Measurements from ENCODE around the gene TIMM10.

Gene TIMM10

DNA sequence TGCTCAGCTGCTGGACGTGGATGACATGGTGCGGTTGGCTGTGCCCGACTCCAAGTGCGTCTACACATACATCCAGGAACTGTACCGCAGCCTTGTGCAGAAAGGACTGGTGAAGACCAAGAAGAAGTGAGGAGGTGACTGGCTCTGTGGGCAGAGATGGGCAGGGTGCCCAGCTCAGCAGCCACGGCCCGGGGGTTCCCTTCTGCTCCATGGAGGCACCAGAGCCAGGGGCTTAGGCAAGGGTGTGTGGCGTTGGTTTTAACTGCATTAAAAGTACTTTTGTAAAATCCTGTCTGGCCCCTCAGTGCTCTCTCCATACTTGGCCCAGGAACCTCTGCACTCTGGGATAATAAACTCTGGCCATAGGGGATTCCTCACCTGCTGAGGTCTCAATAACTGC is 19.4 kb upstream of the TIMM10 start:
- no peak overlapping the region for H3K4me3 ChIP-seq (ENCODE audit: low read depth, low read length)
- TF ChIP-seq, protein P1, sequence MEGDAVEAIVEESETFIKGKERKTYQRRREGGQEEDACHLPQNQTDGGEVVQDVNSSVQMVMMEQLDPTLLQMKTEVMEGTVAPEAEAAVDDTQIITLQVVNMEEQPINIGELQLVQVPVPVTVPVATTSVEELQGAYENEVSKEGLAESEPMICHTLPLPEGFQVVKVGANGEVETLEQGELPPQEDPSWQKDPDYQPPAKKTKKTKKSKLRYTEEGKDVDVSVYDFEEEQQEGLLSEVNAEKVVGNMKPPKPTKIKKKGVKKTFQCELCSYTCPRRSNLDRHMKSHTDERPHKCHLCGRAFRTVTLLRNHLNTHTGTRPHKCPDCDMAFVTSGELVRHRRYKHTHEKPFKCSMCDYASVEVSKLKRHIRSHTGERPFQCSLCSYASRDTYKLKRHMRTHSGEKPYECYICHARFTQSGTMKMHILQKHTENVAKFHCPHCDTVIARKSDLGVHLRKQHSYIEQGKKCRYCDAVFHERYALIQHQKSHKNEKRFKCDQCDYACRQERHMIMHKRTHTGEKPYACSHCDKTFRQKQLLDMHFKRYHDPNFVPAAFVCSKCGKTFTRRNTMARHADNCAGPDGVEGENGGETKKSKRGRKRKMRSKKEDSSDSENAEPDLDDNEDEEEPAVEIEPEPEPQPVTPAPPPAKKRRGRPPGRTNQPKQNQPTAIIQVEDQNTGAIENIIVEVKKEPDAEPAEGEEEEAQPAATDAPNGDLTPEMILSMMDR (IDR thresholded peaks at IDR 0.05; ENCODE audit: borderline replicate concordance, insufficient read depth, low read depth, low read length) = no peak

DNA sequence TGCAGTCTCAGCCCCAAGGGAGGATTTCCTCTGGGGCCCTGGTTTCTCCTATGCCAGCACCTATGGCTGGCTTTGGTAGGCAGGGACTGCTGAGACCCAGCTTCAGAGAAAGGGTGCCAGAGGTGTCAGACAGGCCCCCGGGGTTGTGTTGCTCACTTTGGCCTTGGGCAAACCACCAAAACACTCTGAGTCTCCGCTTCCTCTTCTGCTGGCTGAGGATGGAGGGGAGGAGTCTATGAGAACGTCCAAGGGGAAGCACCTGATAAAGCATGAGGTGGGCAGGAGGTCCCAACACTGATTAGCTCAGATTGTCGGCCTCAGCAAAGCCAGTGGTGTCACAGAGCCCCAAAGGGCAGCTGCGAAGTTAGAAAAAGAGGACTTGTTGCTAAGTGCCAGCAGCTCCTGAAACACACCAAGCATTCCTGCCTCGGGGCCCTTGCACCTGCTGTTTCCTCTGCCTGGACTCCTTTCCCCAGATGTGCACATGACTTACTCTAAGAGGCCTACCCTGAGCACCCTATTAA is 17.4 kb upstream of the TIMM10 start:
- TF ChIP-seq, protein P1 (IDR thresholded peaks at IDR 0.05; ENCODE audit: borderline replicate concordance, insufficient read depth, low read depth, low read length) = no peak
- no peak overlapping the region for H3K4me3 ChIP-seq (ENCODE audit: low read depth, low read length)

DNA sequence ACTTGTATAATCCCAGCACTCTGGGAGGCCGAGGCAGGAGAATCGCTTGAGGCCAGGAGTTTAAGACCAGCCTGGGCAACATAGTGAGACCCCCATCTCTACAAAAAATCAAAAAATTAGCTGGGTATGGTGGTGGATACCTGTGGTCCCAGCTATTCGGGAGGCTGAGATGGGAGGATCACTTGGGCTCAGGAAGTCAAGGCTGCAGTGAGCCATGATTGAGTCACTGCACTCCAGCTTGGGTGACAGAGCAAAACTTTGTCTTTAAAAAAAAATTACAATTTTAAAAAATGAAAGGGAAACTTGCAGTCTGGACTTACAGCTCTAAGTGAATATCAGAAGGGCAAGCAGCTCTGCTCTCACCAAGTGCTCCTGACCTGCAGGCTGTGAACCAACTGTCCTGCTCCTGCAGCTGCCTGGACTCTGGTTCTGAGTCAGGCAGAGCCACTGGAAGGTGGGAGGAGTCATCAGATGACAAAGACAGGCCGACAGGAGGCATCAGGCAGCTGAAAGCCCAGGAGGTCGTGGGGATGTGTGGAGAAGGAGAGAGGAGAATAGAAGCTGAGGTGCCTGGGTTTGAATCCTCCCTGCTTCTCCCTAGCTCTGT is 16.4 kb upstream of the TIMM10 start:
- no peak overlapping the region for H3K4me3 ChIP-seq (ENCODE audit: low read depth, low read length)
- TF ChIP-seq, protein P1 (IDR thresholded peaks at IDR 0.05; ENCODE audit: borderline replicate concordance, insufficient read depth, low read depth, low read length) = no peak

DNA sequence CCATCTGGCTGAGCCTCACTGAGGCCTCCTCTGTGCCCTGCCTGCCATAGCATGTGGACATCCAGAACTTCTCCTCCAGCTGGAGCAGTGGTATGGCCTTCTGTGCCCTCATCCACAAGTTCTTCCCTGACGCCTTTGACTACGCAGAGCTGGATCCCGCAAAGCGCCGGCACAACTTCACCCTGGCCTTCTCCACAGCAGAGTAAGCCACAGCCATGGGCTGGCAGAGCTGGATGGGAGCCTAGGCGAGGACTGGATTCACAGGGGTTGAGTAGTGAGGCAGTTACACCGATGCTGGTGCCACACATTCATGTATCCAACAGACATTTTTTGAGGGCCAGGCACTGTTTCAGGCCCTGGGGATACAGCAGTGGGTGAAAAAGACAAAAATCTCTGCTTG is 15.9 kb upstream of the TIMM10 start:
- no peak overlapping the region for H3K4me3 ChIP-seq (ENCODE audit: low read depth, low read length)
- TF ChIP-seq, protein P1 (IDR thresholded peaks at IDR 0.05; ENCODE audit: borderline replicate concordance, insufficient read depth, low read depth, low read length) = no peak

DNA sequence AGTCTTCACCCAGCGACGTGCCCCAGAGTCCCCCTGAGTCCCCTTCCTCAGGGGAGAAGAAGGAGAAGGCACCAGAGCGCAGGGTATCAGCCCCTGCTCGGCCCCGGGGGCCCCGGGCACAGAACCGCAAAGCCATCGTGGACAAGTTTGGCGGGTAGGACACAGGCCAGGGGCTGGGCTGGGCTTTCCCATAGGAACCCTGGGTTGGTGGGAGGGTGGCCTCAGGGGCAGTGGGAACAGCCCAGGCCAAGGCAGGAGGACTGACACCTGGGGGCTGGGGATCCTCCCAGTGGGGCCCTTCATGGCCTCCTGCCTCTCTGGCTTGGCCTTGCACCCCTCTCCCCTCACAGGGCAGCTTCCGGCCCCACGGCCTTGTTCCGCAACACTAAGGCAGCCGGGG is 15.3 kb upstream of the TIMM10 start:
- TF ChIP-seq, protein P1 (IDR thresholded peaks at IDR 0.05; ENCODE audit: borderline replicate concordance, insufficient read depth, low read depth, low read length) = no peak
- no peak overlapping the region for H3K4me3 ChIP-seq (ENCODE audit: low read depth, low read length)

DNA sequence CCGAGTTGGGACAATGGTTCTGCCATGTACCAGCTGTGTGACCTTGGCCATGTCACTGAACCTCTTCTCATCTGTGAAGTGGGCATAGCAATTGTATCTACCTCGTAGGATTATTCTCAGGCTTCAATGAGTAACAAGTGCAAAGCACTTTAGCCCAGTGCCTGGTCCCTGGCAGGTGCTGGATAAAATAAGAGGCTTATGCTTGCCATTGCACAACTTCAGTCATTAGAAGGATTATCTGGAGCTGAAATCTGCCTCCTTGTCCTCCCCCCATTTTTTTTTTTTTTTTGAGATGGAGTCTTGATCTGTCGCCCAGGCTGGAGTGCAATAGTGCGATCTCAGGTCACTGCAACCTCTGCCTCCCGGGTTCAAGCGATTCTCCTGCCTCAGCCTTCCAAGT is 14.0 kb upstream of the TIMM10 start:
- TF ChIP-seq, protein P1 (IDR thresholded peaks at IDR 0.05; ENCODE audit: borderline replicate concordance, insufficient read depth, low read depth, low read length) = no peak
- no peak overlapping the region for H3K4me3 ChIP-seq (ENCODE audit: low read depth, low read length)

DNA sequence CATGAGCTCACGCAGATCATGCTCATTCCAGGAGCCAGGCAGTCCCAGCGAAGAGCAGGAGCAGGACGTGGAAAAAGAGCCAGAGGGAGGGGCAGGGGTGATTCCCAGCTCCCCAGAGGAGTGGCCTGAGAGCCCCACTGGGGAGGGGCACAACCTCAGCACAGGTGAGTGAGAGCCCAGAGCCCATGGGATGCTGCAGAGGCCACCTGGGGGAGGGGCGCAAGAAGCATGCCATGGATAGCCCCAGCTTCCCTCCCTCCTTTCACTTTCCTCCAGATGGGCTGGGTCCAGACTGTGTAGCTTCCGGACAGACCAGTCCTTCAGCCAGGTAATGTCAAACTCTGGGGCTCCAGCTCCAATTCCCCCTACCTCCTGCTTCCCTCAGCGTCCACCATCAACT is 13.0 kb upstream of the TIMM10 start:
- TF ChIP-seq, protein P1 (IDR thresholded peaks at IDR 0.05; ENCODE audit: borderline replicate concordance, insufficient read depth, low read depth, low read length) = no peak
- no peak overlapping the region for H3K4me3 ChIP-seq (ENCODE audit: low read depth, low read length)

Data from GM12875 (cell line).